Neural progenitor cell (in vitro differentiated cells): ENCODE results near the gene NOTUM.

ENCODE experiments used
- CTCF ChIP-seq: fragments of 200-600 bp; sonication (generic); IDR thresholded peaks from 2 replicates; pipeline ENCODE4 v1.5.1; 2017; ENCODE audit warnings: antibody characterized with exemption, mild to moderate bottlenecking
- EZH2phosphoT487 ChIP-seq: fragments of 200-600 bp; sonication (generic); IDR thresholded peaks from 2 replicates; pipeline ENCODE4 v1.6.1; 2017; ENCODE audit warnings: antibody characterized with exemption

DNA sequence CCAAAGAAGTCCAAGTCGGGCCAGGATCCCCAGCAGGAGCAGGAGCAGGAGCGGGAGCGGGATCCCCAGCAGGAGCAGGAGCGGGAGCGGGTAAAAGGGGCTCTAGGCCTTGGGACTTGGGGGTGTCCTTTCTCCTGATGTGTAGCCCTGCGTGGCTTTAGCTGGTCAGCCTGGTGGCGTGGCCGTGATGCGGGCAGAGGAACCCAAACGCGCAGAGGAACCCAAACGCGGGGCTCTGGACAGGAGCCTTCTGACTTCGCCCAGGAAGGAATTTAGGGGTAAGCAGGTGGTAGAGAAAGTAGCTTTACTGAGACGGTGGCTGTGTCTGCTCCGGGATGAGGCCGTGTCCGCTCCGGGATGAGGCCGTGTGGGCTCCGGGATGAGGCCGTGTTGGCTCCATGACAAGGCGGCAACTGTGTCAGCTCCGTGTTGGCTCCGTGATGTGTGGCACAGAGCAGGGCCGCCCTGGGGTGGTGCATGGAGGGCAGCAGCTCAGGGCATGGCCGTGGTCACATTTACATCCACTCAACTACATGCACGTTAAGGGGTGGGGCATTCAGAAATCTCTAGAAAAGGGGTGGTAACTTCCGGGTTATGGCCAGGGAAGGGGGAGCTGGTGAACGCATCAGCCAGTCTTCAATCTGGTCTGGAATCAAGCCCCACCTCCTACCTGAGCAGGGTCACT lies 35.9 kb upstream of the NOTUM start:
- TF ChIP-seq CTCF (no peak), EZH2phosphoT487 (no peak)
